Measurements from ENCODE around the gene GAREM2.

The GAREM2 gene

DNA sequence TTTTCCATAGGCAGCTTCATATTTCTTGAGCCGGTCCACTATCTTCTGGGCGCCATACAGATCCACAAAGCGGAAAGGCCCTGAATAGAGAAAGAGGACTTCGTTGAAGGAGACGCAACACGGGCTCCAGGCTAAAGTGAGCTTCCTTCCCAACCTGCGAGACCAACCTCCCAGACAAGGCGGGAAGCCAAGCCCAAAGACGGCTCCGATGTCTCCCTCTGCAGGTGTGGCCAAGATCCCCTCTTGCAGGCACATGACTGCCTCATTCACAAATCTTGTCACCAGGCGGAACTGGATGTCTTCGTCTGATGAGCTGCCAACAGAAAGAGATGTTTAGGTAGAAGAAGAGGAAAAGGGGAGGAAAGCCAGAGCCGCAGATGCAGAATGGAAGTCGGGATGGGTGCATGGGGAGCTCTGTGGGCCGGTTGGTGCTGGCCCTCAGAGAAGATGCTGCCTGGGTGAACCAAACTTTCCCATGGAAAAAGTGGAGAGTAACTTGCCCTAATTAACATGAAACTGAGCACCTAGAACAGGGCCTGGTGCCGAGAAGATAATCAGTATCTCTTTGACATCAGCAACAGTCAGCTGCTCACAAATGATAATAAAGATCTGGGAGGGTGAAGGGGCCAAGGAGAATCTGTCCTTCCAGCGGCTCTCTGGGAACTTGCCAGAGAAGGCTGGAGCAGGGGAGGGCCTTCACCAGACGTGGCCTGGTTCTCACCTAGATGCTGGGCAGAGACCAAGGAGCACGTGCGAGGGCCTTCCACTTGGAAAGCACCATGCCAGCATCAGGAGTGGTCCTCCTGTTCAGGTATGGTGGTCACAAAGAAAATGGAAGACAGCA, 18.6 kb downstream of the GAREM2 start:
- peaks cover 77% of the 10 kb centered on the region for H3K36me3 ChIP-seq (ENCODE audit: insufficient read depth, low read depth, low read length)

GRCh38 chr2:26193578-26194231, 20.8 kb downstream of the GAREM2 start:
- Histone ChIP-seq H3K9ac (ENCODE audit: low read depth, low read length) (no peak overlapping the region), H3K27me3 (ENCODE audit: insufficient read depth, low read length) (no peaks in the 10 kb centered on the region), H3K36me3 (ENCODE audit: insufficient read depth, low read depth, low read length) (peaks cover 90% of the 10 kb centered on the region), H3K9me3 (ENCODE audit: insufficient read depth, low read depth, low read length) (no peaks in the 10 kb centered on the region), H3K4me1 (ENCODE audit: insufficient read depth, low read length) (no peaks in the 10 kb centered on the region), H3K4me3 (ENCODE audit: low read length) (no peak overlapping the region), H3K27ac (ENCODE audit: low read length) (no peak overlapping the region)

More for the DNA sequence above, 18.6 kb downstream of the GAREM2 start:
- no peaks in the 10 kb centered on the region for H3K9me3 ChIP-seq (ENCODE audit: insufficient read depth, low read depth, low read length)
- no peak overlapping the region for H3K4me3 ChIP-seq (ENCODE audit: low read length)
- H3K27me3 ChIP-seq (ENCODE audit: insufficient read depth, low read length): no peaks in the 10 kb centered on the region
- H3K9ac ChIP-seq (ENCODE audit: low read depth, low read length): no peak overlapping the region
- H3K4me1 ChIP-seq (ENCODE audit: insufficient read depth, low read length): no peaks in the 10 kb centered on the region
- H3K27ac ChIP-seq (ENCODE audit: low read length): no peak overlapping the region

GRCh38 chr2:26195040-26195984, 22.4 kb downstream of the GAREM2 start:
- Histone ChIP-seq H3K4me3 (ENCODE audit: low read length) (no peak overlapping the region), H3K9ac (ENCODE audit: low read depth, low read length) (no peak overlapping the region), H3K9me3 (ENCODE audit: insufficient read depth, low read depth, low read length) (no peaks in the 10 kb centered on the region), H3K4me1 (ENCODE audit: insufficient read depth, low read length) (no peaks in the 10 kb centered on the region), H3K36me3 (ENCODE audit: insufficient read depth, low read depth, low read length) (peaks cover 96% of the 10 kb centered on the region), H3K27me3 (ENCODE audit: insufficient read depth, low read length) (no peaks in the 10 kb centered on the region), H3K27ac (ENCODE audit: low read length) (no peak overlapping the region)

DNA sequence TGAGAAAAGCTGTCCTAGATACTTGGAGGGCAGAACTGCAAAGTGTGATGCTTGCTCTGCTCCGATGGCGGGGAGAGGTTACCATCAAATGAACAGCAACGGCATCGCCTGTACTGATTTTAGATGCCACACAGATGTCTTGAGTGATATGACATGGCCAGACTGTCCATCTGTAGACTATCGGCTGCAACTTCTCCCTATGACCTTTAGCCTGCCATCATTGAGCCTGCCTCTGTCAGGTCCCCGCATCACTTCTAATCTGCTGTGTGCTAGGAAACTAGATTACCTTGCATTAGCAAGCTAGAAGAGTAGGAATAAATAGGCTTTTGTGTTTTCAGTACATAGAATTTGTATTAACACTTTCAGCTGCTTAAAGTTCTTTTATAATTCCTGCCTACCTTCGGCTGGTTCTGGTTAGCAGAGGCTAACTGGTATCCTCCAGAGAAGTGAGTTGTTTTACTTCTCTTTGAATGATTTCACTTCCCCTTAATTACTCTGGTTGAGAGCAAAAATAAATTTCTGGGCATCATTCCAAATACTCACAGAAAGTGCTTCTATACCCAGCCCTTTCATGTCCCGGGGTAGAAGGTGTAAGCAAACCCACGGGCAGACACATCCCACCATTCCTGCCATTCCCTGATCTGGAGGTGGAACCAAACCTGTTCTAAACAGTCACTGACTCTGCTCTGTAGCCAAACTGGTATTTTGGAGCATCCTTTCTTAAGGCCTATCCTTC, 24.0 kb downstream of the GAREM2 start:
- no peak overlapping the region for H3K27ac ChIP-seq (ENCODE audit: low read length)
- H3K27me3 ChIP-seq (ENCODE audit: insufficient read depth, low read length): no peaks in the 10 kb centered on the region
- H3K4me3 ChIP-seq (ENCODE audit: low read length): no peak overlapping the region
- no peaks in the 10 kb centered on the region for H3K9me3 ChIP-seq (ENCODE audit: insufficient read depth, low read depth, low read length)
- H3K9ac ChIP-seq (ENCODE audit: low read depth, low read length): no peak overlapping the region
- no peaks in the 10 kb centered on the region for H3K4me1 ChIP-seq (ENCODE audit: insufficient read depth, low read length)
- H3K36me3 ChIP-seq (ENCODE audit: insufficient read depth, low read depth, low read length): peaks cover 95% of the 10 kb centered on the region

GRCh38 chr2:26197516-26197915, 24.6 kb downstream of the GAREM2 start:
- Histone ChIP-seq H3K9ac (ENCODE audit: low read depth, low read length) (no peak overlapping the region), H3K4me3 (ENCODE audit: low read length) (no peak overlapping the region), H3K4me1 (ENCODE audit: insufficient read depth, low read length) (no peaks in the 10 kb centered on the region), H3K36me3 (ENCODE audit: insufficient read depth, low read depth, low read length) (peaks cover 95% of the 10 kb centered on the region), H3K9me3 (ENCODE audit: insufficient read depth, low read depth, low read length) (no peaks in the 10 kb centered on the region), H3K27ac (ENCODE audit: low read length) (no peak overlapping the region), H3K27me3 (ENCODE audit: insufficient read depth, low read length) (no peaks in the 10 kb centered on the region)

DNA sequence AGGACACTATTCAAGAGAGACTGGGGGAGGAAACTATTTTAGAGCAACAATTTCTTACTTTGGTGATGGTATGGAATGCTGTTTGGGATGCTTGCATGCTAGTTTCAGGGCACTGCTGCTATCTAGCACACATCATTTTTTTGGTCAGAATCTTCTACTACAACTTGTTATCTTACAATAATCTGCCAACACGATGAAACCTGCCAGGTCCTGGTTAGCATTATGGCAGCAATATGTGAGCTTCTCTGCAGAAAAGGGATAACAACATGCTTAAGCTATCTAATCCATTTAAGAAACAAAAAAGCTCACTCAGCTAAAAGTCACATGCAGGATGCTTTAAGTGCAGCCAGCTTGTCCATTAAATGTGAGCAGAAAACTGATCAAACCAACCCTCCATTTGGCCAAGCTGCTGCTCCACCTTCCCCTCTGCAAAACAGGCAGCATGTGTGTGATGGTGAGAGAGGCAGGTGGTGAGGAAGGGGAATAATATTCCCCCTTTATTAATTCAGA, 30.1 kb downstream of the GAREM2 start:
- no peak overlapping the region for H3K4me3 ChIP-seq (ENCODE audit: low read length)
- H3K27me3 ChIP-seq (ENCODE audit: insufficient read depth, low read length): no peaks in the 10 kb centered on the region
- peaks cover 71% of the 10 kb centered on the region for H3K36me3 ChIP-seq (ENCODE audit: insufficient read depth, low read depth, low read length)
- H3K27ac ChIP-seq (ENCODE audit: low read length): no peak overlapping the region
- no peaks in the 10 kb centered on the region for H3K9me3 ChIP-seq (ENCODE audit: insufficient read depth, low read depth, low read length)
- H3K4me1 ChIP-seq (ENCODE audit: insufficient read depth, low read length): no peaks in the 10 kb centered on the region; the same call in 1 of the 2 replicates
- H3K9ac ChIP-seq (ENCODE audit: low read depth, low read length): no peak overlapping the region

DNA sequence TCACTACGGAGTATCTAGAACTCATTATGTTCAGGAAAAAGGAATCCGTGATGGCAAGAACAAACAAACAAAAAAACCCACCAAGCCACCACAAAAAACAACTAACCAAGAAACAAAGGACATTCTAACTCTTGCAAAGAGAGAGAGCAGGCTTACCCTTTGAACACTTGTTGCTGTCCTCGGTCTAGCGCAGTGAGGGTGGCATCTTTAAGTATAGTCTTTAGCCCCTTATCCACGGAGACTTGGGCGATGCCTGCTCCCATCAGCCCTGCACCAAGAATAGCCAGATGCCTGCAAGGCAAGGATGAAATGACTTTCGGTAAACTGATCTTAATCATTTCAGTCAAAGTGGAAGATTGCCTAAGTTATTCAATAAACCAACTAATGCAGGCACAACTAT, 31.0 kb downstream of the GAREM2 start:
- H3K36me3 ChIP-seq (ENCODE audit: insufficient read depth, low read depth, low read length): peaks cover 71% of the 10 kb centered on the region
- H3K9ac ChIP-seq (ENCODE audit: low read depth, low read length): no peak overlapping the region
- H3K4me1 ChIP-seq (ENCODE audit: insufficient read depth, low read length): no peaks in the 10 kb centered on the region; the same call in 1 of the 2 replicates
- no peak overlapping the region for H3K27ac ChIP-seq (ENCODE audit: low read length)
- no peaks in the 10 kb centered on the region for H3K9me3 ChIP-seq (ENCODE audit: insufficient read depth, low read depth, low read length)
- H3K27me3 ChIP-seq (ENCODE audit: insufficient read depth, low read length): no peaks in the 10 kb centered on the region
- H3K4me3 ChIP-seq (ENCODE audit: low read length): no peak overlapping the region

- H3K4me3 ChIP-seq (ENCODE audit: low read length): no peak overlapping the region
- no peak overlapping the region for H3K9ac ChIP-seq (ENCODE audit: low read depth, low read length)
- peaks cover 88% of the 10 kb centered on the region for H3K36me3 ChIP-seq (ENCODE audit: insufficient read depth, low read depth, low read length)
- no peaks in the 10 kb centered on the region for H3K4me1 ChIP-seq (ENCODE audit: insufficient read depth, low read length)
- H3K27ac ChIP-seq (ENCODE audit: low read length): no peak overlapping the region
- H3K9me3 ChIP-seq (ENCODE audit: insufficient read depth, low read depth, low read length): no peaks in the 10 kb centered on the region
- H3K27me3 ChIP-seq (ENCODE audit: insufficient read depth, low read length): no peaks in the 10 kb centered on the region
Measured at GRCh38 chr2:26212011-26212410, 39.1 kb downstream of the GAREM2 start.

DNA sequence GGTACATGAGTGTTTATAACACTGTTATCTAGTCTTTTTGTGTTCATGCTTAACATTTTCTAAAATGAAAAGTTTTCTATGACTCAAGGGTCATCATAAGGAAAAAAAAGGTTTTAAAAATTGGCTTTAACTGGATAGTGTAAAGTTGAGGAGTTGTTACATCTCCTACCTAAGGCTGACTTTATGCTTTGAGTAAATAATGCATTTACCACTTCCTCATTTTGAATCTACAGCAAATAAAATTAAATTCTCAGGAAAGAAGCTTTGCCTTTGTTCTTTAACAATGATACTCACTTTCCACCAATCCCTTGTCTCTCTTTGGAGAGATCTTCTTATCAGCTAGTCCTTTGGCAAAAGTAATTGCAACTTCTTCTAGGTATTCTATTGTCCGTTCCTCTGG, 41.9 kb downstream of the GAREM2 start:
- no peaks in the 10 kb centered on the region for H3K4me1 ChIP-seq (ENCODE audit: insufficient read depth, low read length)
- no peak overlapping the region for H3K4me3 ChIP-seq (ENCODE audit: low read length)
- H3K27me3 ChIP-seq (ENCODE audit: insufficient read depth, low read length): no peaks in the 10 kb centered on the region
- H3K9me3 ChIP-seq (ENCODE audit: insufficient read depth, low read depth, low read length): no peaks in the 10 kb centered on the region
- no peak overlapping the region for H3K27ac ChIP-seq (ENCODE audit: low read length)
- H3K36me3 ChIP-seq (ENCODE audit: insufficient read depth, low read depth, low read length): peaks cover 76% of the 10 kb centered on the region
- no peak overlapping the region for H3K9ac ChIP-seq (ENCODE audit: low read depth, low read length)

DNA sequence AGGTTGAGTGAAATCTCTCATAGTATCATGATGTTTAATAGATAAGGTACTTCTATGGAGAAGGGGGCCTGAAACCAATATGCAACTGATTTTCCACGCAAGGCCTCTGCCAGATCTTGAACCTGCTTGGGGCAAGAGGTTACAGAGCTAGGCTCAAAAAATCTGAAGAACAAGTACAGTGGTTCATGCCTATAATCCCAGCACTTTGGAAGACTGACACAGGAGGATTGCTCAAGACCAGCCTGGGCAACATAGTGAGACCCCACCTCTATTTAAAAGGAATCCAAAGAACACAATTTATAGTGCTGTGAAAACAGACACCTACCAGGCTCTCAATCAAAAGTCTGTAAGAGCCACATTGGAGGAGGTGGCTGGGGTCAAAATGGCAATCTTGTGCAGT, 42.9 kb downstream of the GAREM2 start:
- Histone ChIP-seq H3K9ac (ENCODE audit: low read depth, low read length) (no peak overlapping the region), H3K27ac (ENCODE audit: low read length) (no peak overlapping the region), H3K4me1 (ENCODE audit: insufficient read depth, low read length) (no peaks in the 10 kb centered on the region), H3K36me3 (ENCODE audit: insufficient read depth, low read depth, low read length) (peaks cover 75% of the 10 kb centered on the region), H3K9me3 (ENCODE audit: insufficient read depth, low read depth, low read length) (no peaks in the 10 kb centered on the region), H3K4me3 (ENCODE audit: low read length) (no peak overlapping the region), H3K27me3 (ENCODE audit: insufficient read depth, low read length) (no peaks in the 10 kb centered on the region)

DNA sequence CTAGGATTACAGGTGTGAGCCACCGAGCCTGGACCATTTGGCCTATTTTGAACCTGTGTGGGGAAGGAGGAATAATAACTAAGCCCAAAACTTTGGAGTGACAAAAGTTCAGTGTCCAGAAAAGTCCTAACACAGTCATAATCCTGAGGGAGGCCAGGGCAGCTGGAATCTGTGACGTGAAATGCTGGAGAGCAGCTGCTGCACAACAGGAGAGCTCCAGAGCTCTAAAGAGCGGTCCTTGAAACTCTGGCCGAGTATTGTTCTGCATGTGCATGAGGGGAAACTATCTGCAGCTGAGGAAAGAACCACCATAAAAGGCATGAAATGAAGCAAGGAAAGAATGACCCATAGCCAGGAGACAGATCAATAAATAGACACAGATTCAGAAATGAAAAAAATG, 43.7 kb downstream of the GAREM2 start:
- Histone ChIP-seq H3K4me1 (ENCODE audit: insufficient read depth, low read length) (no peaks in the 10 kb centered on the region), H3K36me3 (ENCODE audit: insufficient read depth, low read depth, low read length) (peaks cover 68% of the 10 kb centered on the region), H3K27ac (ENCODE audit: low read length) (no peak overlapping the region), H3K9ac (ENCODE audit: low read depth, low read length) (no peak overlapping the region), H3K9me3 (ENCODE audit: insufficient read depth, low read depth, low read length) (no peaks in the 10 kb centered on the region), H3K4me3 (ENCODE audit: low read length) (no peak overlapping the region), H3K27me3 (ENCODE audit: insufficient read depth, low read length) (no peaks in the 10 kb centered on the region)

Data from iPS-20b (cell line).